ENCODE data around the gene DCPS. TPM values are rescaled to one million over a fixed set of nuclear protein-coding genes. Genes with fewer than 3 reads are reported as not detected.

DCPS gene
- total RNA-seq, 1 experiment from 2014 or later: 17.6 TPM

DNA sequence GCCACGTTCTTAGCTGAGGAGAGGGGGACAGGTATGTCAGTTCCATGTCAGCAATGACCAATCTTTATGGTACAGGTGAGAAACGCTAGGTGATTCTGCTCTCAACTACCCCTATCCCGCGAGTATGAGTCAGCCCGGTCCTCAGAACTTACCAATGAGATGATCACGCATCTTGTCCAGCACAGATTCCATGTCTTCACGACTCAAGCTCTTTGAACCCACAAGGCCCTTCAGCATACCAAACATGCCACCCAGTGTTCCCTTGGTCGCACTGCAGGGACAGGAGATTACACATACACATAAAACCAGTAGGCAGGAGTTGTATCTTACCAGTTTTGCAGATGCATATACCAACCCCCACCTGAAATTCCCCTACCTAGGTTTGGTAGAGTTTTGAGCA, 38.0 kb upstream of the DCPS start:
- no peak overlapping the region for H2AFZ ChIP-seq (ENCODE audit: low read length)
- no peak overlapping the region for H3K4me2 ChIP-seq (ENCODE audit: low read depth, low read length, poor library complexity, severe bottlenecking)
- no peaks in the 10 kb centered on the region for H4K20me1 ChIP-seq (ENCODE audit: insufficient read depth, low read depth, low read length)
- H3K9ac ChIP-seq (ENCODE audit: low read length): no peak overlapping the region
- no peak overlapping the region for H3K27ac ChIP-seq (ENCODE audit: low read length)
- H3K9me2 ChIP-seq (replicated peaks; ENCODE audit: insufficient read depth, low read length): no peaks in the 10 kb centered on the region
- no peak overlapping the region for H3K4me3 ChIP-seq (ENCODE audit: low read length)
- peaks cover 15% of the 10 kb centered on the region for H3K4me1 ChIP-seq (ENCODE audit: low read length)
- H3K27me3 ChIP-seq (ENCODE audit: low read length): no peaks in the 10 kb centered on the region
- H3K36me3 ChIP-seq (ENCODE audit: insufficient read depth, low read length): peaks cover 18% of the 10 kb centered on the region
- H3K9me3 ChIP-seq (ENCODE audit: low read length): no peaks in the 10 kb centered on the region
- DNase-seq: no peak
- peaks cover 39% of the 10 kb centered on the region for H3K79me2 ChIP-seq (ENCODE audit: low read length)

DNA sequence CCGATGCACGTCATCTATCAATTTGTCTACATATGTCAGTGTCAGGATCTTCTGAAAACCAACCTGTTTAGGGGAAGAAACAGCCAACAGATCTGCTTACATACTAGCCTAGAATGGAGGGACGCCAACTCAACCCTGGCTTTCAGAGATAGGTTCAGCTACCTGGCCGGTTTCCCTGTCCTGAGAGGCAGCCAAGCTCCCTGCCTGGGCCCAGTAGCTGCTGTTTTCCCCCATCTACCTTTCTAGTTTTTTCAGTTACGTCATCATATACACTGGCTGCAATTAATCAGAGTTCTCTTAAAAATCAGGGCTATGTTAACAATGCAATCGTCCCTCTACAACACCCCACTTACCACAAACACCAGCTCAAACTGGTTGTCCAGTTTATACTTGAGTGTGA, 36.2 kb upstream of the DCPS start:
- Histone ChIP-seq H3K27me3 (ENCODE audit: low read length) (no peaks in the 10 kb centered on the region), H3K9ac (ENCODE audit: low read length) (peak overlapping the region; percentile 83), H3K27ac (ENCODE audit: low read length) (no peak overlapping the region; the same call in 1 of the 2 replicates), H4K20me1 (ENCODE audit: insufficient read depth, low read depth, low read length) (no peaks in the 10 kb centered on the region), H3K4me1 (ENCODE audit: low read length) (peaks cover 15% of the 10 kb centered on the region), H3K79me2 (ENCODE audit: low read length) (peaks cover 39% of the 10 kb centered on the region), H3K4me3 (ENCODE audit: low read length) (peak overlapping the region; percentile 84), H3K36me3 (ENCODE audit: insufficient read depth, low read length) (peaks cover 18% of the 10 kb centered on the region), H3K9me2 (replicated peaks; ENCODE audit: insufficient read depth, low read length) (no peaks in the 10 kb centered on the region), H3K9me3 (ENCODE audit: low read length) (no peaks in the 10 kb centered on the region), H3K4me2 (ENCODE audit: low read depth, low read length, poor library complexity, severe bottlenecking) (peak overlapping the region; percentile 88), H2AFZ (ENCODE audit: low read length) (no peak overlapping the region)
- no peak for DNase-seq

- Histone ChIP-seq H2AFZ (ENCODE audit: low read length) (no peak overlapping the region), H3K79me2 (ENCODE audit: low read length) (peaks cover 39% of the 10 kb centered on the region), H3K9me2 (replicated peaks; ENCODE audit: insufficient read depth, low read length) (no peaks in the 10 kb centered on the region), H3K27me3 (ENCODE audit: low read length) (no peaks in the 10 kb centered on the region), H3K4me2 (ENCODE audit: low read depth, low read length, poor library complexity, severe bottlenecking) (peak overlapping the region; percentile 88), H4K20me1 (ENCODE audit: insufficient read depth, low read depth, low read length) (no peaks in the 10 kb centered on the region), H3K4me3 (ENCODE audit: low read length) (peak overlapping the region; percentile 84), H3K27ac (ENCODE audit: low read length) (no peak overlapping the region; the same call in 1 of the 2 replicates), H3K36me3 (ENCODE audit: insufficient read depth, low read length) (peaks cover 18% of the 10 kb centered on the region), H3K9me3 (ENCODE audit: low read length) (no peaks in the 10 kb centered on the region), H3K4me1 (ENCODE audit: low read length) (peaks cover 15% of the 10 kb centered on the region), H3K9ac (ENCODE audit: low read length) (peak overlapping the region; percentile 83)
- DNase-seq: no peak
Measured at GRCh38 chr11:126268361-126268707, 35.5 kb upstream of the DCPS start.

DNA sequence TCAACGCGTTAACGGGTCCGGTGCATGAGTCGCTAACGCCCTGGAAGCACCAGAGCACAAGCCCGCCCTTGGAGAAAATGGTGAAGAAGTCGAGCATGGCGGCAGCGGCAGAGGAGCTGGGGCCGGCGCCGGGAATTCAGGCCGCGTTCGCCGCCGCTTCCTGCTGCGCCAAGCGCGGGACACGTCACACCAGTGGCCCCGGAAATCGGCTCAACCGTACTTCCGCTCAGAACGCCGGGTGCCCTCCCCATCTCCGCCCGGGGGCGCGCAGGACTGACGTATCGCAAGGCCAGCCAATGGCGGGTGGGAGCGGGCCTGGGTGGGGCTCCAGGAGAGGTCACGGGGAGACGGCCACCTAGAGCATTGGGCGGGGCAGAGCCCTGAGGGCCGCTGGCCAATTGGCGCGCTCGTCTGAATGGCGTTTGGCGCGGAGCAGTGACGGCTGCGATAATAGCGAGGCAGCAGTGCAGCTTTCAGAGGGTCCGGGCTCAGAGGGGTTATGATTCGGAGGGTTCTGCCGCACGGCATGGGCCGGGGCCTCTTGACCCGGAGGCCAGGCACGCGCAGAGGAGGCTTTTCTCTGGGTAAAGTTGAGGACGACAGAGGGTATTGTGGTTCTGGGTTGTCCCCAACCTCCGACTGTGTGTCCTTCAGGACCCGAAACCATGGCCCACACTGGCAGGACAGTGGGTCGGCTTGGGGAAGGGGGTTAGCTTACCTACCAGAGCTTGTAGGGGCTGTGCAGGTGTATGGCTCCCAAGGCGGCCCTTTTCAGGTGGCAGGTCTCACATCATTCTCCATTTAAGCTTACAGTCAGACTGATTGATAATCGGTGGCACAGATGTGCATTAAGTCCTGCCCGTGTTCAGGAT, 34.9 kb upstream of the DCPS start, which contains the start of the genes FOXRED1 and SRPRA:
Gene FOXRED1 (plus strand): TSS at position 447 of the 872 bp plus-strand sequence. CDS start 53 bp downstream, at position 500.
Gene SRPRA (minus strand): TSS at position 188 of the 872 bp plus-strand sequence. CDS start 91 bp downstream, at position 97.
- peak; percentile 98 for DNase-seq
- Histone ChIP-seq H4K20me1 (ENCODE audit: insufficient read depth, low read depth, low read length) (no peaks in the 10 kb centered on the region), H3K4me3 (ENCODE audit: low read length) (peak within 1 kb of the TSS; percentile 92), H3K27me3 (ENCODE audit: low read length) (no peaks in the 10 kb centered on the region), H3K4me2 (ENCODE audit: low read depth, low read length, poor library complexity, severe bottlenecking) (peak within 1 kb of the TSS; percentile 88), H3K79me2 (ENCODE audit: low read length) (peaks cover 39% of the 10 kb centered on the region), H2AFZ (ENCODE audit: low read length) (no peak within 1 kb of the TSS), H3K4me1 (ENCODE audit: low read length) (peaks cover 15% of the 10 kb centered on the region), H3K9ac (ENCODE audit: low read length) (peak within 1 kb of the TSS; percentile 88), H3K9me2 (replicated peaks; ENCODE audit: insufficient read depth, low read length) (no peaks in the 10 kb centered on the region), H3K36me3 (ENCODE audit: insufficient read depth, low read length) (peaks cover 18% of the 10 kb centered on the region), H3K9me3 (ENCODE audit: low read length) (no peaks in the 10 kb centered on the region), H3K27ac (ENCODE audit: low read length) (no peak within 1 kb of the TSS; the same call in 1 of the 2 replicates)

- no peaks in the 10 kb centered on the region for H3K27me3 ChIP-seq (ENCODE audit: low read length)
- no peak overlapping the region for H3K4me2 ChIP-seq (ENCODE audit: low read depth, low read length, poor library complexity, severe bottlenecking)
- H3K27ac ChIP-seq (ENCODE audit: low read length): no peak overlapping the region
- no peaks in the 10 kb centered on the region for H3K9me2 ChIP-seq (replicated peaks; ENCODE audit: insufficient read depth, low read length)
- H3K9ac ChIP-seq (ENCODE audit: low read length): no peak overlapping the region
- peaks cover under 1% of the 10 kb centered on the region; the same call in 1 of the 2 replicates for H3K4me1 ChIP-seq (ENCODE audit: low read length)
- no peak for DNase-seq
- H3K4me3 ChIP-seq (ENCODE audit: low read length): no peak overlapping the region
- no peaks in the 10 kb centered on the region for H3K9me3 ChIP-seq (ENCODE audit: low read length)
- no peaks in the 10 kb centered on the region; the same call in 1 of the 2 replicates for H3K36me3 ChIP-seq (ENCODE audit: insufficient read depth, low read length)
- H4K20me1 ChIP-seq (ENCODE audit: insufficient read depth, low read depth, low read length): no peaks in the 10 kb centered on the region
- no peaks in the 10 kb centered on the region for H3K79me2 ChIP-seq (ENCODE audit: low read length)
- no peak overlapping the region for H2AFZ ChIP-seq (ENCODE audit: low read length)
Measured at GRCh38 chr11:126277322-126277721, 26.5 kb upstream of the DCPS start.

GRCh38 chr11:126277780-126278179, 26.1 kb upstream of the DCPS start:
- H3K27ac ChIP-seq (ENCODE audit: low read length): no peak overlapping the region
- H4K20me1 ChIP-seq (ENCODE audit: insufficient read depth, low read depth, low read length): no peaks in the 10 kb centered on the region
- H3K9ac ChIP-seq (ENCODE audit: low read length): no peak overlapping the region
- DNase-seq: no peak
- H3K36me3 ChIP-seq (ENCODE audit: insufficient read depth, low read length): no peaks in the 10 kb centered on the region; the same call in 1 of the 2 replicates
- H3K4me3 ChIP-seq (ENCODE audit: low read length): no peak overlapping the region
- H3K9me2 ChIP-seq (replicated peaks; ENCODE audit: insufficient read depth, low read length): no peaks in the 10 kb centered on the region
- H3K9me3 ChIP-seq (ENCODE audit: low read length): no peaks in the 10 kb centered on the region
- no peak overlapping the region for H2AFZ ChIP-seq (ENCODE audit: low read length)
- no peak overlapping the region for H3K4me2 ChIP-seq (ENCODE audit: low read depth, low read length, poor library complexity, severe bottlenecking)
- no peaks in the 10 kb centered on the region for H3K79me2 ChIP-seq (ENCODE audit: low read length)
- H3K27me3 ChIP-seq (ENCODE audit: low read length): no peaks in the 10 kb centered on the region
- peaks cover 4% of the 10 kb centered on the region; the same call in 1 of the 2 replicates for H3K4me1 ChIP-seq (ENCODE audit: low read length)

DNA sequence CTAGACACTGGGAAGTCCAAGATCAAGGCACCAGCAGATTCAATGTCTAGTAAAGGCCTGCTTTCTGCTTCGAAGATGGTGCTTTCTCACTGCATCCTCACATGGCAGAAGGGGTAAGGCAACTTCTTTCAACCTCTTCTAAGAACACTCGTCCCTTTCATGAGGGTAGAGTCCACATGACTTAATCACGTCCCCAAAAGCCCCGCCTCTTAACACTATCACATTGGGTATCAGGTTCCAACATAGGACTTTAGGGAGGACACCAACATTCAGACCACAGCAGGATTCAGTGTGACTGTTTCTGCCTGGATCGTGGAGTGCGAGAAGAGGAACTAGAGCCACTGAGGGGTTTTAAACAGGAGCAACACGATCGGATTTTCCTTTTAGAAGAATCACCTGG, 24.7 kb upstream of the DCPS start:
- no peaks in the 10 kb centered on the region for H3K79me2 ChIP-seq (ENCODE audit: low read length)
- no peaks in the 10 kb centered on the region for H3K9me3 ChIP-seq (ENCODE audit: low read length)
- no peaks in the 10 kb centered on the region for H3K27me3 ChIP-seq (ENCODE audit: low read length)
- no peaks in the 10 kb centered on the region; the same call in 1 of the 2 replicates for H3K36me3 ChIP-seq (ENCODE audit: insufficient read depth, low read length)
- no peak overlapping the region for H3K4me3 ChIP-seq (ENCODE audit: low read length)
- no peaks in the 10 kb centered on the region for H4K20me1 ChIP-seq (ENCODE audit: insufficient read depth, low read depth, low read length)
- H3K4me1 ChIP-seq (ENCODE audit: low read length): peaks cover 7% of the 10 kb centered on the region
- H3K9ac ChIP-seq (ENCODE audit: low read length): no peak overlapping the region
- H2AFZ ChIP-seq (ENCODE audit: low read length): no peak overlapping the region
- no peak overlapping the region for H3K27ac ChIP-seq (ENCODE audit: low read length)
- no peak for DNase-seq
- no peak overlapping the region for H3K4me2 ChIP-seq (ENCODE audit: low read depth, low read length, poor library complexity, severe bottlenecking)
- no peaks in the 10 kb centered on the region for H3K9me2 ChIP-seq (replicated peaks; ENCODE audit: insufficient read depth, low read length)

DNA sequence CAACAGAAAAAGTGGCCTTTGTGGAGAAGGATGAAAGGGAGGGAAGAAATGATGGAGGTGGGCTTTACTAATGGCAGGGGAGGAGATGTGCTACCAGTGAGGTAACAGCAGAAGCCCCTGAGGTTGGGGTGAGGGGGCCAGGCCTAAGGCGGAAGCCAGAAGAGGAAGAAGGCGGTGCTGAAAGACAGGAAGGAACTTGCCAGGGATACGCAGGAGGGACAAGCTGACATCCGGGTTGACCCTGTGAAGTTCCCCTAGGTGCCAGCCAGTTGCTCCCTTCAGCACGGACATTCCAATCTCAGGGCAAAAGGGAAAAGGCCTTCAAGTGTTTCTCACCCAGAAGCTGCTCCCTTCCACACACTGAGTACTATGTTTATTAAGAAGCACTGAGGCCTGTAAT, 23.3 kb upstream of the DCPS start:
- no peak overlapping the region for H3K9ac ChIP-seq (ENCODE audit: low read length)
- no peak overlapping the region for H3K4me3 ChIP-seq (ENCODE audit: low read length)
- H2AFZ ChIP-seq (ENCODE audit: low read length): no peak overlapping the region
- no peak overlapping the region for H3K27ac ChIP-seq (ENCODE audit: low read length)
- peaks cover 19% of the 10 kb centered on the region for H3K4me1 ChIP-seq (ENCODE audit: low read length)
- H4K20me1 ChIP-seq (ENCODE audit: insufficient read depth, low read depth, low read length): no peaks in the 10 kb centered on the region
- no peak overlapping the region for H3K4me2 ChIP-seq (ENCODE audit: low read depth, low read length, poor library complexity, severe bottlenecking)
- DNase-seq: peak; percentile 43
- no peaks in the 10 kb centered on the region for H3K9me3 ChIP-seq (ENCODE audit: low read length)
- peaks cover 3% of the 10 kb centered on the region; the same call in 1 of the 2 replicates for H3K79me2 ChIP-seq (ENCODE audit: low read length)
- H3K27me3 ChIP-seq (ENCODE audit: low read length): no peaks in the 10 kb centered on the region
- H3K36me3 ChIP-seq (ENCODE audit: insufficient read depth, low read length): no peaks in the 10 kb centered on the region; the same call in 1 of the 2 replicates
- H3K9me2 ChIP-seq (replicated peaks; ENCODE audit: insufficient read depth, low read length): no peaks in the 10 kb centered on the region

All from Karpas-422 (cell line).